ENCODE results near the gene VIPR2.
"Not testable (repeated sequence)": the region's sequence is repeated elsewhere in the genome, so short reads cannot be mapped to it uniquely, and the experiment has no call there.

DNA sequence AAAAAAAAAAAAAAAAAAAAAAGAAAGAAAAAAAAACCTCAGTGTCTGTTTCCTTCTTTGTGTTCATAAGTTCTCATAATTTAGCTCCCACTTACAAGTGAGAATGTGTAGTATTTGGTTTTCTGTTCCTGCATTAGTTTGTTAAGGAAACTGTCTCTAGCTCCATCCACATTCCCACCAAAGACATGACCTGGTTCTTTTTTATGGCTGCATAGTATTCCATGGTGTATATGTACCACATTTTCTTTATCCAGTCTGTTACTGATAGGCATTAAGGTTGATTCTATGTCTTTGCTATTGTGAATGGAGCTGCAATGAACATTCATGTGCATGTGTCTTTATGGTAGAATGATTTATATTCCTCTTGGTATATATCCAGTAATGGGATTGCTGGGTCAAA is 21.4 kb downstream of the VIPR2 start:
- TF ChIP-seq, protein P1, sequence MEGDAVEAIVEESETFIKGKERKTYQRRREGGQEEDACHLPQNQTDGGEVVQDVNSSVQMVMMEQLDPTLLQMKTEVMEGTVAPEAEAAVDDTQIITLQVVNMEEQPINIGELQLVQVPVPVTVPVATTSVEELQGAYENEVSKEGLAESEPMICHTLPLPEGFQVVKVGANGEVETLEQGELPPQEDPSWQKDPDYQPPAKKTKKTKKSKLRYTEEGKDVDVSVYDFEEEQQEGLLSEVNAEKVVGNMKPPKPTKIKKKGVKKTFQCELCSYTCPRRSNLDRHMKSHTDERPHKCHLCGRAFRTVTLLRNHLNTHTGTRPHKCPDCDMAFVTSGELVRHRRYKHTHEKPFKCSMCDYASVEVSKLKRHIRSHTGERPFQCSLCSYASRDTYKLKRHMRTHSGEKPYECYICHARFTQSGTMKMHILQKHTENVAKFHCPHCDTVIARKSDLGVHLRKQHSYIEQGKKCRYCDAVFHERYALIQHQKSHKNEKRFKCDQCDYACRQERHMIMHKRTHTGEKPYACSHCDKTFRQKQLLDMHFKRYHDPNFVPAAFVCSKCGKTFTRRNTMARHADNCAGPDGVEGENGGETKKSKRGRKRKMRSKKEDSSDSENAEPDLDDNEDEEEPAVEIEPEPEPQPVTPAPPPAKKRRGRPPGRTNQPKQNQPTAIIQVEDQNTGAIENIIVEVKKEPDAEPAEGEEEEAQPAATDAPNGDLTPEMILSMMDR (conservative IDR thresholded peaks at IDR 0.05) = not testable (repeated sequence)
- TF ChIP-seq EZH2 (IDR thresholded peaks at IDR 0.05; ENCODE audit: low read depth) = not testable (repeated sequence)
